GM12801 (cell line): ENCODE measurements around the gene NUP54.

Source experiments
- TF ChIP-seq, protein P1 (sequence below): IDR thresholded peaks from one replicate; pipeline ENCODE4 v1.5.1; 2011; ENCODE audit warnings: control low read depth; ENCODE audit not compliant: insufficient read length; ENCODE audit errors: extremely low read depth

The NUP54 gene

DNA sequence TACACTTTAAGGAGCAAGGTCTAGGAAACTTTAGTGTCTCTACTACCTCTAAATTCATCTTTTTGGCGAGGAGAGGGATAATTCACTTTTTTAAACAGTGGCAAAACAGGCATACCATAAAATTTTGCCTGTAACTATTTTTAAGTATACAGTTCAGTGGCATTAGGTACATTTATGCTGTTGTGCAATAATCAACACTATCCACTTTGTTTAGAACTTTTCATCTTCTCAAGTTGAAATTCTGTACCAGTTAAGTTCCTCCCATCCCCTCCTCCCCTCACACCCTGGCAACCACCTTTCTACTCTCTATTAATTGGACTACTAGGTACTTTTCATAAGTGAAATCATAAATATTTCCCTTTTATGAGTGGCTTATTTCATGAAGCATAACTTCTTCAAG lies 31.4 kb downstream of the NUP54 start:
- TF ChIP-seq, protein P1, sequence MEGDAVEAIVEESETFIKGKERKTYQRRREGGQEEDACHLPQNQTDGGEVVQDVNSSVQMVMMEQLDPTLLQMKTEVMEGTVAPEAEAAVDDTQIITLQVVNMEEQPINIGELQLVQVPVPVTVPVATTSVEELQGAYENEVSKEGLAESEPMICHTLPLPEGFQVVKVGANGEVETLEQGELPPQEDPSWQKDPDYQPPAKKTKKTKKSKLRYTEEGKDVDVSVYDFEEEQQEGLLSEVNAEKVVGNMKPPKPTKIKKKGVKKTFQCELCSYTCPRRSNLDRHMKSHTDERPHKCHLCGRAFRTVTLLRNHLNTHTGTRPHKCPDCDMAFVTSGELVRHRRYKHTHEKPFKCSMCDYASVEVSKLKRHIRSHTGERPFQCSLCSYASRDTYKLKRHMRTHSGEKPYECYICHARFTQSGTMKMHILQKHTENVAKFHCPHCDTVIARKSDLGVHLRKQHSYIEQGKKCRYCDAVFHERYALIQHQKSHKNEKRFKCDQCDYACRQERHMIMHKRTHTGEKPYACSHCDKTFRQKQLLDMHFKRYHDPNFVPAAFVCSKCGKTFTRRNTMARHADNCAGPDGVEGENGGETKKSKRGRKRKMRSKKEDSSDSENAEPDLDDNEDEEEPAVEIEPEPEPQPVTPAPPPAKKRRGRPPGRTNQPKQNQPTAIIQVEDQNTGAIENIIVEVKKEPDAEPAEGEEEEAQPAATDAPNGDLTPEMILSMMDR = no peak

DNA sequence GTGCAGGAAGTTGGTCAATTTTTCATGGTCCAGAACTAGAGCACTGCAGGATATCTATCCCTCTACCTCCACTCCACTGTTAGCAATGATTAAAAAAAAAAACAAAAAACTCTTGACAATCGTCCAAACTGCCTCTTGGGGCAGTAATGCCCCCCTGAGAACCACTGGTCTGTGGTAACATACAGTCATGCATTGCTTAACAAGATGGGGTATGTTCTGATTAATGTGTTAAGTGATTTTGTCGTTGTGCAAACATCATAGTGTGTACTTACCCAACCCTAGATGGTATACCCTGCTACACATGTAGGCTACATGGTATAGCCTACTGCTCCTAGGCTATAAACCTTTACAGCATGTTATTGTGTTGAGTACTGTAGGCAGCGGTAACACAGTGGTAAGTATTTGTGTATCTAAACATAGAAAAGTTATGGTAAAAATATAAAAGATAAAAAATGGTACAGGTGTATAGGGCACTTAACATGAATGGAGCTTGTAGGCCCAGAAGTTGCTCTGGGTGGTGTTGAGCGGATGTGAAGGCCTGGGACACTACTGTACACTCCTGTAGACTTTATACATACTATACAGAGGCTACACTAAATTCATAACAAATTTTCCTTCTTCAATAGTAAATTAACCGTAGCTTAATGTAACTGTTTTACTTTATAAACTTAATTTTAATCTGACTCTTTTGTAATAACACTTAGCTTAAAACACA lies 39.6 kb downstream of the NUP54 start:
- TF ChIP-seq, protein P1 = no peak

DNA sequence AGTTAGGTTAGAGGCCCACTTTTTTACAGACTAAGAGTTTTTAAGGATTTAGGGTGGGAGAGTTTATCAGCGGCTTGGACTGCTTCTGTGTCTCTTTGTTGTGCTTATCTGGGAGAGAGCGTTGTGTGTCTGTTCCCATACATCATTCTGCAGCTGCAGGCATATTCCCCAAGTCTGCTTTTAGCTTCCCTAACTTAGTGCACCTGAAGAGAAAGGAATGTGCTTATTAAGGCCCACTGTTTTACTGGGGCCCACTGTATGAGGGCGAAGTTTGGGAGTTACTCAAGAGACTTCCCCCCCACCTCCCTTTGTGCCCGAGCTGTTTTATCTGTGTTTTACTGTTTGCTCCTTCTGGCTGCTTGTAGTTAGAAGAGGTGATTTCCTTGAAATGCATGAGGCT lies 41.8 kb downstream of the NUP54 start:
- TF ChIP-seq, protein P1 = no peak

DNA sequence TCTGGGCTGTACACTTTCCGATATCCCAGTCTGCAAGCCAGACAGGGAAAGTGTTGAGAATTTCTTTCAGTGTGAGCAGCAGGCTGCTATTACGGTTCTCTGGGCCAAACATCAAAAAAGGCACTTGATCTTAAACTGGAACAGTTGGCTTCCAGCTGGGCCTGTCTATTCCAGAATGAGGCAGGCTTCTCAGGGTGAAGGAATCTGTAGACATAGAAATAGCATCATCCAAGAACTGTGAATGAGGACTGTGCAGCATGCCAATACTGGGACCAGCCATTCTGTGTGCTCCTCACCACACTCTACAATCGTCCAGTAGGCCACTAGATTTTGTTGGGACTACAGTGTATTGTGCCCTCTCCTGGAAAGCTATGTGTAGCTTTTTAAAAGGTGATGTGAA lies 42.5 kb downstream of the NUP54 start:
- TF ChIP-seq, protein P1 = no peak

DNA sequence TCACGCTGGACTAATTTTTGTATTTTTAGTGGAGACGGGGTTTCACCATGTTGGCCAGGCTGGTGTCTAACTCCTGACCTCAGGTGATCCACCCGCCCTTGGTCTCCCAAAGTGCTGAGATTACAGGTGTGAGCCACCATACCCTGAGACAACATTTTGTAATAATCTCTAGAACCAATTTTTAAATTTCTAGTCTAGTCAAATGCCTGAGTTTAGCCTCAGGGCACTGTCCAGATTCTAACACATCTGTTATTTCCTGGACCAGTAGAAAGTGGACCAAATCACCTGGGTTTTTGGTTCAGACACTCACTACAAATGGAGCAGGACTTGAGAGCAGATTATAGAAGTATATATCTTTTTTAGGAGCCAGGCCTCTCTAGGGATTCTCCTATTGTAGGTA lies 52.1 kb downstream of the NUP54 start:
- TF ChIP-seq, protein P1 = no peak

DNA sequence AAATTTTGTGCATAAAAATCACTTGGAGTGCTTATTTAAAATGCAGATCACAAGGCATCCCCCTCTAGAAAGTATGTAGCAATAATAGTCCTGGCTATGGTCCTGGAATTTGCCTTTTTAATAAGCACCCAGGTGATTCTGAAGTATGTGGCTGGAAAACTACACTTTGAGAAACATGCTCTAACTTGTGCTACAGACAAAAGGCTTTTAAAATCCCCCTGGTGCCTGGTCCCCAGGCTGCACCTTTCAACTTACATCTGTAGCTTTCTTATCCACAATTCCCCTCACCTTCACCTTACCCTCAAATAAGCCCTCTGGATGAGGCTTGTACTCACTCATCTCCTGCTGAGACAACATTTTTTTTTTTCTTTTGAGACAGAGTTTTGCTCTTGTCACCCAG lies 52.6 kb downstream of the NUP54 start:
- TF ChIP-seq, protein P1 = no peak

DNA sequence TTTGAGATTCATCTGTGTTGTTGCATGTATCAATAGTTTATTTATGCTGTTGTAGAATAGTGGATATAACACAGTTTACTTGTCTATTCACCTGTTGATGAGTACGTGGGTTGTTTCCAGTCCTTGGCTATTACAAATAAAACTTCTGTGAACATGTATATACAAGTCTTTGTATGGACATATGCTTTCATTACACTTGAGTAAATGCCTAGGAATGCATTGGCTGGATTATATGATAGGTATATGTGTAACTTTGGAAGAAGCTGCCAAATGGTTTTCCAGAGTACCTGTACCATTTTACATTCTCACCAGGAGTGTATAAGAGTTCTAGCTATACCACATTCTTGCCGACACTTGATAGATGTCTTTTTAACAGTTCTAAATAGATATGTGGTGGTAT lies 57.1 kb downstream of the NUP54 start:
- TF ChIP-seq, protein P1 = no peak
